Astrocyte of the cerebellum (primary cell): ENCODE results near the gene LDB2.

ENCODE experiments used
- DNase-seq: peaks from one replicate; pipeline ENCODE4 v3.0.0-alpha.2; 2011; ENCODE audit warnings: low read depth
- H3K4me3 ChIP-seq: 2 replicates; pipeline ENCODE4 v1.5.1; 2011; ENCODE audit warnings: mild to moderate bottlenecking, low read depth, low read length, moderate library complexity
- in situ Hi-C: cut with HindIII; loops from 2 replicates; pipeline ENCODE4 v1.10.0; 2017; ENCODE audit warnings: low sequenced_read_pairs
- TF ChIP-seq, protein P1 (sequence below): IDR thresholded peaks from 2 replicates; pipeline ENCODE4 v1.5.1; 2012; ENCODE audit warnings: low read length, low read depth, moderate library complexity, mild to moderate bottlenecking; ENCODE audit errors: missing control alignments

Gene LDB2

DNA sequence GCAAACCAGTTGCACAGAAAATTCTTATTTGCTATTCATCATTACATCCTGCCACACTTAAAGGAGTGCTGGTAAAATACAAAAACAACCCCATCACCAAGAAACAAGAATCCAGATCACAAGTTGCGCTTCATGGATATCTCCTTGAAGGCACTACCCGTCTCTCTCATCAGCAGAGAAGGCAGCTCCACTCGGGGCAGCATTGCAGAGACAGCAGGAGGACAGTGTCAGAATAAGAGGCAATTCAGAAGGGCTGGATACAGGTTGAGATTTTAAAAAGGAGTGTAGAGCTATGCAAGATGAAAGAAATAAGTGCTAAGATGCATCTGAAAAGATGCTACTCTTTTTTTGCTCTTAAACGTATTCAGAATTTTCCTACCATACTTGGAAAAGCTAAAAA, 71.4 kb downstream of the LDB2 start:
- TF ChIP-seq, protein P1, sequence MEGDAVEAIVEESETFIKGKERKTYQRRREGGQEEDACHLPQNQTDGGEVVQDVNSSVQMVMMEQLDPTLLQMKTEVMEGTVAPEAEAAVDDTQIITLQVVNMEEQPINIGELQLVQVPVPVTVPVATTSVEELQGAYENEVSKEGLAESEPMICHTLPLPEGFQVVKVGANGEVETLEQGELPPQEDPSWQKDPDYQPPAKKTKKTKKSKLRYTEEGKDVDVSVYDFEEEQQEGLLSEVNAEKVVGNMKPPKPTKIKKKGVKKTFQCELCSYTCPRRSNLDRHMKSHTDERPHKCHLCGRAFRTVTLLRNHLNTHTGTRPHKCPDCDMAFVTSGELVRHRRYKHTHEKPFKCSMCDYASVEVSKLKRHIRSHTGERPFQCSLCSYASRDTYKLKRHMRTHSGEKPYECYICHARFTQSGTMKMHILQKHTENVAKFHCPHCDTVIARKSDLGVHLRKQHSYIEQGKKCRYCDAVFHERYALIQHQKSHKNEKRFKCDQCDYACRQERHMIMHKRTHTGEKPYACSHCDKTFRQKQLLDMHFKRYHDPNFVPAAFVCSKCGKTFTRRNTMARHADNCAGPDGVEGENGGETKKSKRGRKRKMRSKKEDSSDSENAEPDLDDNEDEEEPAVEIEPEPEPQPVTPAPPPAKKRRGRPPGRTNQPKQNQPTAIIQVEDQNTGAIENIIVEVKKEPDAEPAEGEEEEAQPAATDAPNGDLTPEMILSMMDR = no peak
- no peak overlapping the region for H3K4me3 ChIP-seq
- DNase-seq = no peak
- in situ Hi-C loops = no loop called here

DNA sequence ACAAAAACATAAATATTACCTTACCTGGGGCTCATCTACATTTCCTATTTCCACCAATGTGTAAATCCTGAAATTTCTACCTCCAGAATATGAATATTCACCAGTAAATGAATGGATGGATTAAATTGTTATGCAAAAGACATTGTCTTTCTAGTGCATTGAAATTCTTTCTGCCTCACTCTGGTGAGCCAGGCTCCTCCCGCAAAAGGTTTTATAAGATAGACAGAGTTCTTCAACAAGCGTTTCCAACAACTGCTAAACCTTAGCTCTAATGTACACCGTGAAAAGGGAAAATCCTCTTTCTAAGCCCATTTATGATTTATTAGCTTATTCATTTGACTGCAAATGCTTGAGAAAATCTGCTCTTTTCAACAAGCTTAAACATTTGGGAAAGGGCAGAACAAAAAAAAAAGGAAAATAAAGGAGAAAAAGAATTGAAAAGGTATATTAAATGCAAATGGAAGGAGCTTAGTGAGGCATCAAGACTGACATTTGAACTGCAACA, 72.0 kb downstream of the LDB2 start:
- H3K4me3 ChIP-seq = no peak overlapping the region
- TF ChIP-seq, protein P1 = no peak
- in situ Hi-C loops = no loop called here
- DNase-seq = no peak

DNA sequence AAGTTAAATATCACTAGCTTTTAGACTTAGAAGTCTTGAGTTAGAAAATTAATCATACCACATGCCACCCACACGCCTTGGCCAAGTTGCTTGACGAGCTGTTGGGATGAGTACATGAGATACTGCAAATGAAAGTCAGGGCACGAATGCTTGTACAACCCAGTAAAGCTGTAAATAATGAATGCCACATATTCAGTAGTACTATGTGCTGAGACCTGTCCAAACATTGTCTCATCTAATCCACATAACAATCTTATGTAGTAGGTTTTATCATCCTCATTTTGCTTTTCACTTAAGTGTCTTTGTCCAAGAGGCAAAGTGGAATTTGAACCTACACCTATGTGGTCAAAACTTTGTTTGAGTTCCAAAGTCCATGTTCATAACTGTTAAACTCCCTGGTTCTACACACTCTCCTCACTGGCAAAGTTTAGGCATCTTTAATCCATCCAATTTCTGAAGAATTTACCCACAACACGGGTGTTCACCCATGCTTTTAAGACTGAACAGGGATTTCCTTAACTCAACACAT, 74.1 kb downstream of the LDB2 start:
- in situ Hi-C loops = no loop called here
- TF ChIP-seq, protein P1 = no peak
- DNase-seq = no peak
- no peak overlapping the region for H3K4me3 ChIP-seq

DNA sequence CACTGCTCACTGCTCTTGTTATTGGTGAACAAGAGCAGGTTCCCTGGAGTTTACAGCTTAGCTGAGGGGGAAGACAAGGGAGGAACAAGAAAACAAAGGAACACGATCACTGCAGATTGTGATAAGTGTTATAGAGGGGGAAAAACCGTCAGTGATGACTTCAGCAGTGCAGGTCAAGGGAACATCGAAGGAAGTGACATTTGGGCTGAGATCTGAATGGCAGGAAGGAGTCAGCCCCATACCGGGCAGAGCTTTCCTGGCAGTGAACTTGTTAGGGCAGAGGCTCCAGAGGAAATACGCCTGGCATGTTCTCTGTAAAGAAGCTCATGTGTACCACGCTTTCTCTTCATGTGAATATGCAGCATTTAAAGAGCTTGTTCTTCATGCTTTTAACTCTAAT, 78.1 kb downstream of the LDB2 start:
- in situ Hi-C loops = no loop called here
- TF ChIP-seq, protein P1 = no peak
- DNase-seq = no peak
- H3K4me3 ChIP-seq = no peak overlapping the region

DNA sequence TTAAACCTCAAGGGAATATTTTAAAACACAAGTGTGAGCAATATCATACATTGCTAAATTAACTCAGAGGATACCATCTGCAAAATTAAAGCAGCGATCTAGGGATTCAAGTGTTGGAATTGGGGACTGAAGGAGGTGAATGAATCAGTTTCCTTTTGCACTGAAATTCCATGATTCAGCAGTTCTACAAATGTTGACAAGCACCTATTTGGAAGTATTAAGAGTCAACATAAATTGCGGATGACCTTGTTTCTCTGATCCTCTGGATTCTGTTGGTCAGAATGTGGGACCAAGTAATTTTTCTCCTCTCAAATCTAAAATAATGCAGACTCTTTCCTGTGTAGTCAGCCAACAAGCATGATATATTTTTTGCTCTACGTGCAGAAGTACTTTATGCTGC, 78.8 kb downstream of the LDB2 start:
- in situ Hi-C loops = no loop called here
- no peak for DNase-seq
- TF ChIP-seq, protein P1 = no peak
- no peak overlapping the region for H3K4me3 ChIP-seq

DNA sequence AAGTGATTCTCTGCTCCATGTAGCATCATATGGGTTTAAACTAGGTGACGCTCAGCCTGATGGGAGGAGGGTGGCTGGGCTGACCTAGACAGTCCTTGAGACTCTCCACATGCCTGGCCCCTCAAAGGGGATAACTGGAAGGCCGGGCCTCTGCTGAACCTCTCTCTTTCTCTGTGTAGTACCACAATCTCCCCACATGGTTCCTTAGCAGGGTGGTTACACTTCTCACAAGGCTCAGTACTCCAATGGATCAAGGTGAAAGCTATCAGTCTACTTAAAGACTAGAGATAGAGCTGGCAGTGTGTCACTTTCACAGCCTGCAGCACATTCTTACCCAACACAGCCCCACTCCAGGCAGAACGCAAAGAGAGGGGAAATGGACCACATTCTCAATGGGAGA, 80.4 kb downstream of the LDB2 start:
- in situ Hi-C loops = no loop called here
- no peak overlapping the region for H3K4me3 ChIP-seq
- no peak for DNase-seq
- TF ChIP-seq, protein P1 = no peak
